Activated CD8-positive, alpha-beta memory T cell treated with anti-CD3 and anti-CD28 coated beads, Interleukin-2, amount 50 U/mL, for 1 hour (primary cell): Measurements from ENCODE around the gene DNALI1.
A peak's percentile ranks its signal among the peaks of the same experiment; 100 is the strongest.
"Not testable (repeated sequence)": the region's sequence is repeated elsewhere in the genome, so short reads cannot be mapped to it uniquely, and the experiment has no call there.

Experiments used
- DNase-seq: peaks from one replicate; pipeline ENCODE4 v3.0.0-alpha.2; 2020; ENCODE audit errors: extremely low read depth

DNALI1 gene

DNA sequence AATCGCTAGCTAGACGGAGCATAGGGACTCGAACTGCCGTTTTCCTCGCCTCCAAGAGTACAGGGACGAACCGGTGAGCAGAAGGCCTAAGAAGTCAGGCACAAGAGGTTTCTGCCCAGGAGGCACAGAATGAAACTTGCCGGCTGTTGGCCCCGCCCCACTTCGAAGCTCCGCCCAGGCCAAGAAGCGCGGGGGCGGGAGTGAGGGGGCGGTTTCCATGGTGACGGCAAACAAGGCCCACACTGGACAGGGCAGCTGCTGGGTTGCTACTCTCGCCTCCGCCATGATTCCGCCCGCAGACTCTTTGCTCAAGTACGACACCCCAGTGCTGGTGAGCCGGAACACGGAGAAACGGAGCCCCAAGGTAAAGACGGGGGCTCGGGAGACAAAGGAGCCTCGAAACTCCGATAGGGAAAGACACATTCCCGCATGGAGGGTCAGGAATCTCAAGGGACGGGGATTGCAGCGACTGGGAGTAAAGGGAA is at the start of gene DNALI1:
TSS of gene DNALI1 (plus strand) at position 229 of the 485 bp plus-strand sequence. CDS start at position 284, 55 bp downstream.
- no peak for DNase-seq

GRCh38 chr1:37509181-37509580 is 47.6 kb upstream of the DNALI1 start:
- DNase-seq, result no peak

- peak; percentile 19 for DNase-seq
These were observed 42.9 kb upstream of the DNALI1 start for GRCh38 chr1:37513795-37514349.

GRCh38 chr1:37514350-37515184 is 42.2 kb upstream of the DNALI1 start, which contains the start of gene MEAF6:
Gene MEAF6, minus strand, starts transcription at chr1:37514766. Its CDS starts 20 bp downstream, at chr1:37514746.
- DNase-seq, result peak; percentile 51

DNA sequence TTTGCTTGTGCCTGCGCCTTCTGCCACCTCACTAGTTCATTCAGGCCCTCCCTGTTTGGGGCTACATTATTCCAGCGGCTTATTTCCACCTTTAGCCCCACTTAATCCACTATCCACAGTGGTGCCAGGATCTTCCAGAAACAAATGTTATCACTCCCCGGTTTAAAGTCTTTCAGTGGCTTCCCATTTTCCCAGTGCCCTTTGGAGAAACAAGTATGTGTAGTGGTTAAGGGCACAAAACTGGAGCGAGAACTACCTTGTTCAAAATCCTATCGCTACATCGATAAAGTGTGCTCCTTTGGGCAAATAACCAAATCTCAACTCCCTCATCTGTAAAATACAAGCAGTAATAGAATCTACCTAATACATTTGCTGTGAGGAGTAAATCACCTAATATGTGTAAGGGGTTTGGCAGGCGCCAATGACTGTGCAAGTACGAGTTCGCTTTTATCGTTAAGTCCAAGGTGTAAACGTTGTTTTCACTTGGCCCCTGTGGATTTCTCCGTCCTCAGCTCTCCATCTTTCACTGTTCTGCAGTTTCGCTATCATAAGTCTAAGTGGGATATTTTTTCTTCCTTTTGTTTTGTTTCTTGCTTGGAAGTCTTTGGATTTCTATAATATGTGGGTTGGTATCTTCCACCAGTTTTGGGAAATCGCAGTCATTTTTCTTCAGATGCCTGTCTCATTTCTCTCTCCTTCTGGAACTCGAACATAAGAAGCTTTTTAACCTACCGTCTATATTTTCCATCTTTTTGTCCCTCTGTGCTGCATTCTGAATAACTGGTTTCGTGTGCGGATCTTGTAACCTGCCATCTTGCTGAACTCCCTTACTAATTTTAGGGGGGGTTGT is 41.3 kb upstream of the DNALI1 start:
- no peak for DNase-seq

DNA sequence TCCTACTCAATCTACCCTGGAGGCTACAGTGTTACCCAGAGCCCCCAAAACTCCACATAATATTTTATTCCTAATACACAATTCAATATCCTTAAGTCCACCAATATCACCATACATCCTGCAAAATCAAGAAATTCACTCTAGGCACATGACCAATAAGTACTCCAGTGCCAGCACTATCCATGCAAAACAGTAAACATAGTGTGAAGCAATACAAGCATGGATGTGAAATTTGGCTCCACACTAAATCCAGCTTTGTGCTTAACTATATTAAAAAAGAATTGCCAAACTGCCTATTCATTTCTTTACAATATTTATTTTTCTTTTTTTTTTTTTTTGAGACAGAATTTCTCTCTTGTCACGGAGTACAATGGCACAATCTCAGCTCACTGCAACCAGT is 39.2 kb upstream of the DNALI1 start:
- no peak for DNase-seq

DNA sequence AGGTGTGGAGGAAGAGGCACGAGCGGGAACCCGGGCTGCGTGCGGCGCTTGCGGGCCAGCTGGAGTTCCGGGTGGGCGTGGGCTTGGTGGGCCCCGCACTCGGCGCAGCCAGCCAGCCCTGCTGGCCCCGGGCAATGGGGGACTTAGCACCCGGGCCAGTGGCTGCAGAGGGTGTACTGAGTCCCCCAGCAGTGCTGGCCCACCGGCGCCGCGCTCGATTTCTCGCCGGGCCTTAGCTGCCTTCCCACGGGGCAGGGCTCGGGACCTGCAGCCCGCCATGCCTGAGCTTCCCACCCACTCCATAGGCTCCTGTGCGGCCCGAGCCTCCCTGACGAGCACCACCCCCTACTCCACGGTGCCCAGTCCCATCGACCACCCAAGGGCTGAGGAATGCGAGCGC is 38.5 kb upstream of the DNALI1 start:
- not testable (repeated sequence) for DNase-seq

- peak; percentile 16 for DNase-seq
These were observed 37.8 kb upstream of the DNALI1 start for GRCh38 chr1:37518929-37519328.

DNA sequence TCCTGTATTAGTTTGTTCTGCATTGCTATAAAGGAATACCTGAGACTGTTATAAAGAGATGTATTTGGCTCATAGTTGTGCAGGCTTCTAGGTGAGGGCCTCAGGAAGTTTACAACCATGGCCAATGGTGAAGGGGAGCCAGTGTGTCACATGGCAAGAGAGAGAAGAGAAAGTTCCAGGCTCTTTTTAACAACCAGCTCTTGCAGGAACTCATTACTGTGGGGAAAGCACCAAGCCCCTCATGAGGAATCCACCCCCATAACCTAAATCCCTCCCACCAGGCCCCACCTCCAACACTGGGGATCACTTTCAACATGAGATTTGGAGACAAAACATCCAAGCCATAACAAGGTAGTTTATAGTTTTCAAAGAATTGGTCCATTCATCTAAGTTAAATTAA is 37.1 kb upstream of the DNALI1 start:
- DNase-seq, result no peak

- not testable (repeated sequence) for DNase-seq
These were observed 26.9 kb upstream of the DNALI1 start for GRCh38 chr1:37529888-37530287.

GRCh38 chr1:37532418-37533156 is 24.2 kb upstream of the DNALI1 start:
- not testable (repeated sequence) for DNase-seq

- no peak for DNase-seq
These were observed 23.2 kb upstream of the DNALI1 start for GRCh38 chr1:37533317-37534093.

GRCh38 chr1:37537378-37537777 is 19.4 kb upstream of the DNALI1 start:
- no peak for DNase-seq

GRCh38 chr1:37539154-37539553 is 17.6 kb upstream of the DNALI1 start:
- DNase-seq, result not testable (repeated sequence)

- no peak for DNase-seq
These were observed 16.5 kb upstream of the DNALI1 start for GRCh38 chr1:37540036-37540785.

DNA sequence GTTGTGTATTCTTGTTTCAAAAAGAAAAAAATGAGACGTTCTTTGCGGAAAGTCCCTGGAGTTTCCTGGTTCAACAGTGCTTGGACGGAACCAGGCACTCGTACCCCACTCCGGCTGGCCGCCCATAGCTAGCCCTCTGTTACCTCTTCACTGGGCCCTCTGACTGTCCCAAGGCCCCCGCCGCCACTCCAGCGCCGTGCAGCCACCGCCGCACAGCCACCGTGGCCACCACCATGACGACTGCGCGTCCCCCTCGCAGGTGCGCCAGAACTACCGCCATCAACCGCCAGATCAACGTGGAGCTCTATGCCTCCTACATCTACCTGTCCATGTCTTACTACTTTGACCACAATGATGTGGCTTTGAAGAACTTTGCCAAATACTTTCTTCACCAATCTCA is 12.2 kb upstream of the DNALI1 start:
- no peak for DNase-seq

DNA sequence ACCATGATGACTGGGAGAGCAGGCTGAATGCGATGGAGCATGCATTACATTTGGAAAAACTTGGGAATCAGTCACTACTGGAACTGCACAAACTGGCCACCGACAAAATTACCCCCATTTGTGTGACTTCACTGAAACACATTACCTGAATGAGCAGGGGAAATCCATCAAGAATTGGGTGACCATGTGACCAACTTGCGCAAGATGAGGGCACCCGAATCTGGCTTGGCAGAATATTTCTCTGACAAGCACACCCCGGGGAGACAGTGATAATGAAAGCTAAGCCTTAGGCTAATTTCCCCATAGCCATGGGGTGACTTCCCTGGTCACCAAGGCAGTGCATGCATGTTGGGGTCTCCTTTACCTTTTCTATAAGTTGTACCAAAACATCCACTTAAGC is 11.7 kb upstream of the DNALI1 start:
- no peak for DNase-seq

DNA sequence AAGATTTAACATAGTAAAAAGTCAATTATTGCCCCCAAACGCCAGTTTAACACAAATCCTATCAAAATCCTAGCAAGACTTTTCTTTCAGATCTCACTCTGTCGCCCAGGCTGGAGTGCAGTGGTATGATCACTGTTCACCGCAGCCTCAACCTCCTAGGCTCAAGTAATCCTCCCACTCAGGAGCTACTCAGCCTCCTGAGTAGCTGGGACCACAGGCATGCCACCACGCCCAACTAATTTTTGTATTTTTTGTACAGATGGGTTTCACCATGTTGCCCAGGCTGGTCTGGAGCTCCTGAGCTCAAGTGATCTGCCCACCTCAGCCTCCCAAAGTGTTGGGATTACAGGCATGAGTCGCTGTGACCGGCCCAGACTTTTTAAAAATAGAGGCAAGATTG is 7.4 kb upstream of the DNALI1 start:
- no peak for DNase-seq

DNA sequence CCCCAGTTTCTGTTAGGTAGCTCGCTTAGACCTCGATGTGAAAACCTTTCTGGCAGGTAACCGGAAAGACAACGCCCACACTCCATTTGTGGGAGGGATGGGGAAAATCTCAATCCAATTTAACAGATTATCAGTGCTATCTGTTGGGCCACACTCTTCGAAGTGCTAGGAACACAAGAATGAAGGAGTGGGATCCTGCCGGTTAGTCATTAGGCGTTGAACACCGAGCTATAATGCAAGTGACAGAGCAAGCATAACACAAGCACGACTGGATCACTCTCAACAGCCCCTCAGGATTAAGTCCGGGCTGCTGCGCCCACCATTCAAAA is 3.2 kb upstream of the DNALI1 start:
- no peak for DNase-seq
